GM21737 (cell line): ENCODE data around the gene STMN1.

Experiments used
- ATAC-seq: cut with Tn5 transposase; IDR thresholded peaks from one replicate; pipeline ENCODE4 v1.9.1; 2021; ENCODE audit warnings: mild to moderate bottlenecking, moderate library complexity; ENCODE audit not compliant: unreplicated experiment

Gene STMN1

DNA sequence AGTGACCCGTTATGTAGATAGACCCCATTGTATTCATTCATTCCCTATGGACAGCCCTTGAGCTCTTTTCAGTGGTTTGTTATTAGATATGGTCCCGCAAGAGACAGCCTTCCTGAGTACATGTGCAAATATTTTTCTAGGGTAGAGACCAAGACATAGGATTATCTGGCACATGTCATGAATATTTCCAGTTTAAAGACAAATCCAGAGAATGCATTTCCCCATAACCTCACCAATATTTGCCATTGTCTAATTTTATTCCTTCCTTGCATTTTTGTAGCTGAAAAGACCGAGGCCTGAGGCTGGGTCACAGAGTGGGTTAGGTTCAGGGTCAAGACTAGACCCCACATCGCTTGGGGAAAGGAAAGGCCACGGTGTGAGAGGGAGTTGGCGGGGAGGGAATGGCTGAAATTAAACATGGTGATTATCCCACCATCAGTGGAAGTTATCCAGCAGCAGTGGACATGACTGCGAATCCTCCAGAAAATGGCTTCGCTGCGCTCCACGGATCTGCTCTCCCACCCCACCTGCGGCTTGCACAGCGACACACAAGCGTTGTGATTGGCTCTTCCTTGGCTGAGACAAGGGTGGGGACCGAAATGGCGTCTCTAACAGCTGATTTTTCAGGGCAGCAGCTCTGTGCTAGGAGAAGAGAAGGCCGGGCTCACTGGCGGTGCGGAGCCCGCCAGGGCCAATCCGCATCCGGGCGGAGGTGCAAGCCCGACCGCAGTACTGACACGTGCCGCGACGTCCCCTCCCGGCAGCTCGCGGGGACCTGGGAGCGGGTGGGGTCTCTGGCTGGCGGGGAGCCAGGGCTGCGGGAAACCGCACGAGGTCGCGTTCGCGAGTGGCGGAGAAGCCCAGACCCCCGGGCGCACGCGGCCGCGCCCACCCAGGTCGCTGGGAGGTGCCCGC is 16.1 kb upstream of the STMN1 start:
- ATAC-seq = no peak

DNA sequence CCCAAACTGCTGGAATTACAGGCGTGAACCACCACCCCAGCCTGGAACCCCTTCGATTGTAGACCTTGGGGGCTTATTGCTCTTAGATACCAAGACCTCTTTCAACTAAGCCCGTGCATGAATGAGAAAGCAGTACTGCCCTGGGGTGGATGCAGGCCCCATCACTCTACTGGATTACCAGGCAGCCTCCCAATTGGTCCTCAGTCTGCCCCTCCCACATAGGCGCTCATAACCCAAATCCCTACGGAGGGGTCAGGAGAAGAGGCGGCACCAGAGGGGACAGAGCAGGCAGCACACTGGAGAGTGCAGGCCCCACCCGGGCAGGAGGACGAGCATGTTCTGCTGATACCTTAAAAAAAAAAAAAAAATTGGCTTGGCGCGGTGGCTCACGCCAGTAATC is 12.4 kb upstream of the STMN1 start:
- ATAC-seq = no peak

DNA sequence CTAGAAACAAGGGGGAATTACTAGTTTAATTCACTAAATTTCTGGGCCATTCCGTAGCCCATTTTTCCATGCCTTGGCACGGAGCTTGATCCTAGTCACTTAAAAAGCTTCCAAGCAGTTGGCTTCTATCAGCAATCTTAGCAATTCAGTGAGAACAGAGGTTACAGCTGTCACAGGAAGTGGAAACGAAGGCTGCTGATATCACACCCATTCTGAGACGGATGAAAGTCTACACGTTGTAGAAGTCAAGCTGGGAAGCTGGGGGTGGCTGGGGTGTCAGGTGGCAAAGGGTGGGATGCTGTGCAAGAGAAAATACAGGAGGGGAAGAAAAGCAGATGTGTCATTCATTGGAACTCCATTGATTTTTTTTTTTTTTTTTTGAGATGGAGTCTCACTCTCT is 11.8 kb upstream of the STMN1 start:
- ATAC-seq = no peak

DNA sequence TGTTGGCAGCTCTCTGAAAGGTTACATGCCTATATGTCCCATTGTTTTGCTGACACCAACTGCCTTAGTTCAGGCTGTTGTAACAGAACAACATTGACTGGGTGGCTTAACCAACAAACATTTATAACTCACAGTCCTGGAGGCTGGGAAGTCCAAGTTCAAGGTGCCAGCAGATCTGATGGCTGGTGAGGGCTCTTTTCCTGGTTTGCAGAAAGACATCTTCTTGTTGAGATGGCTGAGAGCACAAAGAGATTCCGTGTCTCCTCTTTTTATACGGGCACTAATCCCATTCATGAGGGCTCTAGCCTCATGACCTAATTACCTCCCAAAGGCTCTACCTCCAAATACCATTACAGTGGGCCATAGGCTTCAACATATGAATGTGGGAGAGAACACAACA is 10.2 kb upstream of the STMN1 start:
- ATAC-seq = no peak

DNA sequence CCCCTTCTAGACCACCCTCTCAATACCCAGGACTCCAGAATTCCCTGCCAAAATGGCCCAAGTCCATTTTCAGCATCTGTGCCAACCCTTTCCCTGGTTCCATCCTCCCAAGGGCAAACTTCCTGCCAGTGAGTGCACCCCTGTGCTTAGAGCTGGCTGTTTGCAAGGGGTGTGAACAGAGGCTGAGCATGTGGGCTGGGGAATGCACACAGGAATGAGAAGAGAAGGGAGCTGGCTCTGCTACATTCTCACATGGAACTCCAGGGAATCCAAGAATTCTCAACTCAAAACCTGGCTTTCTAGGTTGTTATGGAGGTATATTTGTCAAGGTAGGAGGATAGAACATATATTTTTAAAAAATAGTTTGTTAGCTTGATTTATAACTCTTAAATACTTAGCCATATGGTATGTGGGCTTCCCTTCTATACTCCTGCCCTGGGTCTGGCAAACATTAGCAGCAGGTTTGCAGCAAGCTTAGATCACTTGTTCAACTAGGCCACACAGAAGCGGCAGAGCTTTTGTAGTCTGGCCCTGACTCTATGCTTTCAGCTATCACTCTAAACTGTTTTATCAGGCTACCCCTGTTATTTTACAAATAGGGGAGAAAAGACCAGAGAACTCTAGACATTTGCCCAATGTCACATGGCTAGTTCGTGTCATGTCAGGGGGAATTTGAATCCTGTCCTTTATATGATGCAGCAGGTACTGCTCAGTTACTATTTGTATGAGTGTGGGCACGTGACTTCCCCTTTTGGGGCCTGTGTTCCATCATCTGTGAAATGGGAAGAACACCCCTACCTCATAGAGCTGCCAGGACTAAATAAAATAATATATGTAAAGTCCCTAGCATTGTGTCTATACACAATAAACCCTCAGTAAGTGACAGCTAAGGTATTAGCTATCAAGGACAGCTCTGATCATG is 8.1 kb upstream of the STMN1 start:
- ATAC-seq = no peak

DNA sequence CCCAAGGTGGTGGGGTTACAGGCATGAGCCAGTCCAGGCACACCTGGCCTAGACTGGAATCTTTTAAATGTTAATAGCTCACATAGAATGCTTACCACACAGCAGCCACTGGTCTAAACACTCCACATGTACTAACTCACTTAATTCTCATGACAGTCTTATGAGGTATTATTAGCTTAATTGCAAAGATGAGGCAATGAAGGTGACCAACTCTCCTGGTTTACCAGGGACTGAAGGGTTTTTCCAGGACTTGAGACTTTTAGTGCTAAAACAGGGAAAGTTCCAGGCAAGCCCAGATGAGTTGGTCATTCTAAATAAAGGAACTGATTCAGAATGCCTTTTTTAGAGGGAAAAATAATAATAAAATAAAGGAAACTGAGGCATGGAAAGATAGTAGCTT is 7.0 kb upstream of the STMN1 start:
- ATAC-seq = no peak

DNA sequence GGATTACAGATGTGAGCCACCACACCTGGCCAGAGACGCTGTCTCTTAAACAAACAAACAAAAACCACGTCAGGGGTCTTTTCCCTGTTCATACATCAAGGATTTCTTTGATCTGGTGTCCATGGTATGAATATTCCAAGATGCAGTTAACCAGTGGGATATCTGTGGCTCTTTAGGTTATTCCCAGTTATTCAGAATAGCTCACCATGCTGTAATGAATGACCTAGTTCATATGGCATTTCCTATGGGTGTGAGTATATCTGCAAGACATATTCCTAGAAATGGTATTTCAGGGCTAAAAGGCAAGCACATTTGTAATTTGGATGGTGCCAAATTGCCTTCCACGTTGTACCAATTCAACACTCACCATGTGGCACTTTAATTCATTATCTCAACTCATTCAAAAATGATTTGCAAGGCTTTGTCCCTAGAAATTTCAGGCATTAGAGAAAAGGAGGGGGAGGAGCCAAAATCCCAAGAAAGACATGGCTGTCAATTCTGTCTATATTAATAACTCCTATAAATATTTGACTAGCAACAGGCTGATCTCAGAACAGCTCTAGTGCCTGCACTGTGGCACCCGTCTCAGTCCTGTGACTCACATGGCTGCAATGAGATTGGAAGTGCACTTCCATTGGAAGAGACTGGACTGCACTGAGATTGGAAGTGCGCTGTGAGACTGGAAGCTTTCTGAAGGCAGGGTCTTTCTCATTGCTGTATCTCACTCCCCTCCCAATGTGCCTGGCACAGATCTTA is 6.0 kb upstream of the STMN1 start:
- no peak for ATAC-seq

DNA sequence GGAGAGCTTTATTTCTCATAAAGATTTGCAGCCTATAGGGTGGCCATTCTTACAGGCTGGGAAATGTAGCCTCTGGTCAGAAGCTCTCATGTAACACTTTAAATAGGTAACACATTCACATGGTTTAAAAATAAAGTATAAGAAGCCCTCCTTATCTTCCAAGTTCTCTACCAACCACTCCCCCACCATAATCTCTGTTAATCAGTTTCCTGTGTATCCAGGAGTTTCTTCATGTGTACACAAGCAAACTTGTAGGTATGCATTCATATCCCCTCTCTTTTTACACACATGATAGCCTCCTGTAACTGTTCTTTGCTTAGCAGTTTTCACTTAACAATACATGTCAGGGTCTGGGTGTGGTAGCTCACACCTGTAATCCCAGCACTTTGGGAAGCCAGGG is 4.9 kb upstream of the STMN1 start:
- no peak for ATAC-seq

DNA sequence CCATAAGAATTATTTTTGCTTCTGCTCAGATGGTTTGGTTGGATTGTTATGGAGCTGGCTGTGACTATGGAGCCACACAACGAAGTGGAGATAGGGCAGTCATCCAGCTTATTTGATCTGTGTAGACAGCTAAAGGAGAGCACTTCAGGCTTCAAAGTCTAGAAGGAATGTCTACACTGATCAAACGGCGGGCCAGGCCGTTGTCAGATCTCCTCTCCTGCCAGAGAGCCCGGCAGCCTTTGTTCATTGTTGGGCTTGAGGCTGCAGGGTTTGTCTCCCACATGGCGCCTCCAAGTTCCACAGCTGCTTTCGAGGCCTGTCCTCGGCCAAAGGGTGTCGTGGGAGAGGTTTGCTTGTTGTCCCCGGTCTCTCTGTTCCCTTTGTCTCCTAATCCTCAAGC is 2.8 kb upstream of the STMN1 start:
- no peak for ATAC-seq

DNA sequence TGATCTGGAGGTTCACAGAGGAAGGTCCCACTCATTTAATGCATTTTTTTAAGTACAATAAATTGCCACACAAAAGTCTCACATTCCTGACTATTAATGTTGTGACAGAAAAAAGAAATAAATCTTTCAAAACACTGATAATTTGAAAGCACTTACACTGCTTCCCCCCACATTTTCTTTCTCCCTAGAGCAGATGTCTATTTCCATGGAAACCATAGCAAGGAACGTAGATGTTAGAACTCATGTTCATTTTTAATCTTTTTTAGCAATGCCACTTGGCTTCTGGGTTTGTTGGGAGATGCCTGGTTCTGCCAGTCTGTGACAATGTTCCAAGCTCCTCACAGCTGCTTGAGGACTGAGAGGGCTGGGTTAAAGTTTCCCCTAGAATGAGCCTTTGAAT is 1.9 kb upstream of the STMN1 start:
- ATAC-seq = no peak

DNA sequence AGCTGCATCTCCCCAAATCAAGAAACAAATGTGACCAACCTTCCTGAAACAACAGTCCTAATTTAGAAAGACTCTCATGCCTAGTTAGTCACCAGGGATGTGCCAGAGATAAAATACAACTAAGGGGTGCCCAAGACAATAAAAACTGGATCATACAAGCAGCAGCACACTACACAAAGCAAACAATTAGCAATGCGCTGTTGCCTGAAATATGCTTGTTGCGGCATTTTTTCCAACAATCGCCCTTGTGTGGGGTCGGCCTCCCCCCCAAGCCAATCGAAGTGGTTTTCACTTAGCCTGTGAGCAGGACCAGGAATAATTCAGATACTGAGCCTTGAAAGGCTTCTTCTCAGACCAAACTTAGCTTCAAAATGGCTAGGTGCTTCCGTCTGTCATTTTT is 1.4 kb upstream of the STMN1 start:
- no peak for ATAC-seq

DNA sequence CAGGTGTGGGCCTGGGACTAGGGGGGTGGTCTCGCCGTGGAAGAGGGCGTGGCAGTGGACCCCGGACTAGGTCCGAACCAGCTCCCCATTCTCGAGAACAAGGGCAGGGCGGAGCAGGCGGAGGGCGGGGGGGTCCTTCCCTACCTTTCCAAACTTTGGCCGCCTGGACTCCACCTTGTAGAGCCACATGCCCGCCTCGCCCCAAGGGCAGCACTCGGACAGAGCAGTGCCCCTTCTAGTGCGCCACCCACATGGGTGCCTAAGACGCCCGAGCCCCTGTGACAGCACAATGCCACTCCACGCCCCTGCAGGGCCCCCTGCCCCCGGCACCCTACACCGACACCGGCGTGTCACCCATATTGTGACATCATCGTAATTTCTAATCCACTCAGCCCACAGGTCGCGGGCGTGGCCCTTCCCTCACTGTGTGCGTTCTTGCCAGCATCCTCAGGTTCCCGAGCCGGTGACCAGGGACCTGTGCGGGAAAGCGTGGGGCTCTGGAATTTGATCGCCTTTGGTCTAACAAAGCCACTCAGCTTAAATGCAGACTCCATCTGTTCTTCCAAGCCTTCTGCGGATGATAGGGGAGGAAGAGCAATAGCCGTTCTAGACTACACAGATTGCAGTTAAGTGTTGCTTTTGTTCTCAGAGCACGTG is 553 bp upstream of the STMN1 start:
- ATAC-seq = peak; percentile 1

DNA sequence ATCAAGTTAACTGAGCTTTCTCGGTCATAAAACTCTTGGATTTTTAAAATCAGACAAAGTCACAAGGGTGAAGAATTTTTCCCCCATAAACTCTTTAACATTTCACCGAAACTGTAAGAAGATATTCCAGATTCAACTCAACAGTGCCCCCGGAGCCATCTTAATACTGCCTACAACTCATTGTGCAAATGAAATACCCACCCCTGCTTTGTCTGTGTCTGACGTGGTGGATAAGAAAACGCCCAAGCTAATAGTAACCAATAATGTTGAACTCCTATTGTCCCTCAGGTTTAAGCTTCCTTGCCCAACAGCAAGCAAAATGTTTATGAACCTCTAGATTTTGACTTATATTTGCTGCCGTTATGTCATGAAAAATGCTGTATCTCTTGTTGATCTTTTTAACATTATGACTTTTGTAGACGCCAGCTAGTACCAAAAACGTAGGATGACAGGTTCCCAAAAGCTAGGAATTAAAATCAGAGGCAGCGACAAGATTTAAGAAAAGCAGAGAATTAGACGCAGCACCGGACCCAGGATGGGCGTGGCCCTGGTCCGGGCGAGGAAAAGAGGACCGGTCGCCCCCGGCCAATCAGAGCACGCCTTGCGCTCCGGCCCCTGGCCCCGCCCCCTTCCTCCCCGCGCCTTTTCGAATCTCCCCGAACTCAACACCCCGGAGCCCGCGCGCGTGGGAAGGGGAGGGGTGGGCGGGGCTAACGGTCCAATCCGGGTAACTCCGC is 1.1 kb downstream of the STMN1 start:
- ATAC-seq = peak; percentile 70

DNA sequence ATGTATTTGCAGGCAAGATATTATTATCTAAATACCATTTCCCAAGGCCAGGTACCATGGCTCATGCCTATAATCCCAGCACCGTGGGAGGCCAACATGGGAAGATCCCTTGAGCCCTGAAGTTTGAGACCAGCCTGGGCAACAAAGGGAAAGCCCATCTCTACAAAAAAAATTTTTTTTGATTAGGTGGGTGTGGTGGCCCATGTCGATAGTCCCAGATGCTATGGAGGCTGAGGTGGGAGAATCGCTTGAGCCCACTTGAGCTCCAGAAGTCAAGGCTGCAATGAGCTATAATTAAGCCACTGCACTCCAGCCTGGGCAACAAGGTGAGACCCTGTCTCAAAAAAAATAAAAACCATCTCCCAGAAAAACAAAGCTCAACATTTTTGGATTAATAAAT is 2.2 kb downstream of the STMN1 start:
- ATAC-seq = no peak

DNA sequence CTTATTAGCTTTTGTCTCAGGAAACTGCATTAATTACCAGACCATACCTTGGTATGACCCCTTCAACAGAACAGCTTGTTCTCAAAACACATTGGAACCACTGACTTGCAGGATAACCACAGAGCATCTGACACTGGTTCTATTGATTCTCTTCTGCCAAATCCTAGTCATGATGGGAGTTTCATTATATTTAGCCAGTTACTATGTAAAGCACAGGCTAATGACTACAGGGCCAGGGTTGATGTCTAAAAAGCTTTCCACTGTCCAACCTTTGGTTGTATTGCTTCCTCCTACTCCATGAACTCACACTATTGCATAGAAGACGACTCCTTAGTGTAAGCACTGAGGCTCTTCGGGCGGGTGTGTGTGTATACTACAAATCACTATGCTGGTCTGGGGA is 3.8 kb downstream of the STMN1 start:
- no peak for ATAC-seq

DNA sequence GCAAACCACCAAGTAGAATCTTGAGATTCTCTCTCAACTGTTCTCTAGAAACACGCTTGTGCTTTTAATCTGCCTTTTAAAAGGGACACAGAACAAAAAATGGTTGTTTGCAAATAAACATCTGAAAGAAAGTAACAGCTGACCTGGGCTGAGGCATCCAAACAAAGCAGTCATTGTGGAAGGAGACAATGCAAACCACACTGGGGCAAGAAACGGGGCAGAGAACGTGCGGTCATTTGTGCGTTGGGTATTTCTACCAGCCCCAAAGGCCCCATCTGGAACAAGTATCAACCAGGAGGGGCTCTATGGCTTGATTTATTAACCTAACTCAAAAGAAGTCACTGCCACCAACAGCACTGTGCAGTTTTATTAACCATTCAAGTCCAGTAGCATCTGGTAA is 6.0 kb downstream of the STMN1 start:
- no peak for ATAC-seq

DNA sequence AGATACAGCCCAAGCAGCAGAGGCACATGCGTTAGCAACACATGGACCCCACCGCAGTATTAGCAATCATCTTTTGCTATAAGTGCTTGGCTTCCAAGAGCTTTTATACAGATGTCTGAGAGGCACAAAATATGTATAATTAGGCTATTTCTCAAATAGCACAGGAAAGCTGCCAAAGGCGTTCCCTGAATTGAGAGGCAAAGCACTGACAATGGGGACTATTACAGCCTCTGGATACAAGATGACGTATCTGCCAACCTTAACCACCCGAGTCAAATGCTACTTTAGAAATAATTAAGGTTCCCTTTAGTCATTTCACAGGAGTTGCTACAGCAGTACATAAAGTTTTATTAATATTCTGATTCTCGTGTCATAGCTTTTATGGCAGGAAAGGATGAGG is 6.4 kb downstream of the STMN1 start:
- no peak for ATAC-seq

DNA sequence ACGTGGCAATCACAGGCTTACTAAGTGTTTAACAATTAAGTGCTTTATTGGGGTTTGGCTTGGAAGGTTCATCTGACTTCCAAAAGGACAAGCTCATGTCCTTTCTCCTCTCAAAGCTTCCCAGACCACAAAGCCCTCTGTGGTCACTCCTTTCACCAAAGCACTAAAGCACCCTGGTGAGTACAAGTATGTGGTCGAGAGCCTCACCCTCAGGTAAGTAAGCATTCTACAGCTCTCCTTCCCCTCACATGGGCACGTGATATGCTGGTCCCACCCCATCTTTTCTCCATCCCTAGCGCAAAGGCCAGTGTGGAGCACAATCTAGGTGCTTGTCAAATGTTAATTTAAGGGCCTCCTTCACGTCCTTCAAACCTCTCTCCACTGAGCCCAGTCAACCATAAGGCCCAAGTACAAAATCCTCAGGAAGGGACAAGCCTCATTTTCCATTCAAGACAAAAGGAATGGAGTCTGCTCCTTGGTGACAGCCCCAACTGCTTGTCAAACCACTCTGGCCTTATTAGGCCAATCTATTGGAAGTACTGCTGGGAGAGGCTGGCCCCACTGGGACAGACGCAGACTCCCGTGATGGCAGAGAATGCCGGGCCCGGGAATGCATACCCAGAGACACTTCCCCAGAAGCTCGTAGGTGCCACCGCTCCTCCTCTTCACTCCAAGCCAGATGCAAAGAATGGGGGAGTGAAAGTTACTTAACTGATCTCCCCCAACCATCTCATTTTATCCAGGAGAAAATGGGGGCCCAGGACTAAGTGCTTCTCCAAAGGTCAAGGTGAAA is 7.8 kb downstream of the STMN1 start:
- ATAC-seq = no peak

DNA sequence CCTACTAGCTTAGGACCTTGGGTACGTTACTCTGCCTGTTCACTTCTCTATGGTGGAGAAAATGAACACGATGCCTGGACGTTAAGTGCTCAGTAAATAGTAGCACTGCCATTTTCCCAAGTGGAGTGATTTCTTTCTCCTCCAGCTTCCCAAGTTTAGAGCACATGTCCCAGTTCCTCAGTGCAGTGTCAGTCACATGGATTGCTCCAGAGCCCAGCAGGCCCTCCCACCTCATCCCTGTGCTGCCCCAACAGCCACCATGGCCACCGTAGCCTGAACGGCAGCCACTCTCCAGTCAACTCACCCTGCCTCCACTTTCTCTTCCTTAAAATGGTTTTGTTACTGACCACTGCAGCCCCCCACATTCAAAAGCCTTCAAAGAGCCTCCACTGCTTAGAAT is 8.5 kb downstream of the STMN1 start:
- no peak for ATAC-seq
